Stimulated activated CD8-positive, alpha-beta memory T cell treated with anti-CD3 and anti-CD28 coated beads, Interleukin-2, amount 100 ng/mL, for 48 hours (primary cell): ENCODE measurements around the gene ZEB2.

ENCODE experiments used
- DNase-seq, 2 donors: peaks; one replicate each; pipeline ENCODE4 v3.0.0-alpha.2; 2020; ENCODE audit warnings: low read depth in 2 of 2

ZEB2 gene

GRCh38 chr2:144512891-144513351 is 7.0 kb downstream of the ZEB2 start:
- no peak for DNase-seq

DNA sequence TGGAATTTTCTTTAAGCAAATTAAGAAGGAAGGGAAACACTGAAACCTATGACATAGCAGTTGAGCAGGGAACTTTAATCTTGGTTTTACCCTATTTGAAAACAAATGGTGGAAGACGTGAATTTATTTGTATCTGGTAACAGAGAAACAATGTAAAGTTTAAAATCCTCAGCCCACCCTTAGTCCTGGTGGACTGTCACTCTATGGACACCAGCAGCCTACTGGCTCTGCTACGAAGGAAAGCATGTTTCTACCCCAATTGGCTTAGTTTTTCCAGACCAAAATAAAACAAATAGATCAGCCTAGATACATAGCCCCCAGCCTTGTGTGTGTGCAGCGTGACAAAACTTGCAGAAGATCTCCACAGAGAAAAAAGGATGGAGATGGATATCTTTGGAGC is 7.4 kb downstream of the ZEB2 start:
- no peak for DNase-seq

- no peak for DNase-seq
Observed at GRCh38 chr2:144511937-144512336, 8.0 kb downstream of the ZEB2 start.

DNA sequence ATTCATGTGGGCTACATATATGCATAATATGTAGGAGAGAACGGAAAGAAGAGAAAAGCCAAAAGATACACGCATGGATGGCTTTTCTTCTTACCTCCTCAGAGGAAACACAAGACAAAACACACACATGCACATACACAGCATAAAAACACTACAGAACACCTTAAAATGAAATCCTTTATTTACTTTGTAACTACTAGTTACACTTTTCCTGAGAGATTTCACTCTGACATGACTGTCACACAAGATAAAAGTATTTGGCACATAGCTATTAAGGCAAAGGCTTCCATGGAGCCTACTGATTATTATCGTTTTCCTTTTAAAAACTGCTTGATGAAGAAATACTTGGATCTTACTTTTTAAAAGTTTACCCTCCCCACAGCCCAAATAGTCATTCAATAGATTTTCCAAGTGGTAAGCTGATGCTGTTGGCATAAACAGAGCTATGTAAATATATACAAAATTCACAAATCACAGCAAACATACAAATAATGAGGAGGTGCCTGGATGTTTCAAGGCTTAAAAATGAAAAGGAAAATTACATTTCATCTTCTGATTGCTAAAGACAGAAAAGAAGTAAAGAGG is 8.6 kb downstream of the ZEB2 start:
- DNase-seq = no peak

GRCh38 chr2:144510294-144510991 is 9.5 kb downstream of the ZEB2 start:
- no peak for DNase-seq

GRCh38 chr2:144509879-144510221 is 10.1 kb downstream of the ZEB2 start:
- DNase-seq = no peak

GRCh38 chr2:144509001-144509878 is 10.7 kb downstream of the ZEB2 start:
- DNase-seq = no peak

DNA sequence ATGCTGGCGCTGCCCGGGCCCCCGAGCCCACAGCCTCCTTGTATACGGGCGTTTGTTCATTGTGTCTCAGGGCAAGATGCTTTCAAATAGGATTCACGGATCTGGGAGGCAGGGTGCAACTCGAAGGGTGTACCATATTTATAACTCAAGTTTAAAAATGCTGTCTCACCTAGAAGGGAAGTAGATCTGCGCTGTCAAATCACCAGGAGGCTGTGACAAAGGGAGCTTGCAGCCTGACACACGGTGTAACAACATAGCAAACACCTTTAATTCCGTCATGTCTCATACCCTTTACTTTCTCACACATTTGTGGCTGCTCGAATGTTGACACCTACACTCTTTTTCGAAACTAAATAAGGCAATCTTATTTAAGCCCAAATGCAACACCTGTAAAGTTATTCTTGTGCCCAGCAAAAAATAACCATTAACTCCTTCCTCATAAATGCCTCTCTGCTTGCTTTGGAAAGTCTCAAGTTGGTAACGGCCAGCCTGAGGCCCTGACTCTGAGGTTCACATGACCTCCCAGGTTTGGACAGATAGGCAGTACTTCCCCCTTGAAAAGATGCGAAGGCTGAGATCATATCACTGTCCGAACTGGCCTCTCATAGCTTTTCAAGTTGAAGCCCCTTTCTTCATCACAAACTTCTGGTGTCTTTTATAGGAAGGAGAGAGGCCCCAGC is 11.6 kb downstream of the ZEB2 start:
- no peak for DNase-seq

DNA sequence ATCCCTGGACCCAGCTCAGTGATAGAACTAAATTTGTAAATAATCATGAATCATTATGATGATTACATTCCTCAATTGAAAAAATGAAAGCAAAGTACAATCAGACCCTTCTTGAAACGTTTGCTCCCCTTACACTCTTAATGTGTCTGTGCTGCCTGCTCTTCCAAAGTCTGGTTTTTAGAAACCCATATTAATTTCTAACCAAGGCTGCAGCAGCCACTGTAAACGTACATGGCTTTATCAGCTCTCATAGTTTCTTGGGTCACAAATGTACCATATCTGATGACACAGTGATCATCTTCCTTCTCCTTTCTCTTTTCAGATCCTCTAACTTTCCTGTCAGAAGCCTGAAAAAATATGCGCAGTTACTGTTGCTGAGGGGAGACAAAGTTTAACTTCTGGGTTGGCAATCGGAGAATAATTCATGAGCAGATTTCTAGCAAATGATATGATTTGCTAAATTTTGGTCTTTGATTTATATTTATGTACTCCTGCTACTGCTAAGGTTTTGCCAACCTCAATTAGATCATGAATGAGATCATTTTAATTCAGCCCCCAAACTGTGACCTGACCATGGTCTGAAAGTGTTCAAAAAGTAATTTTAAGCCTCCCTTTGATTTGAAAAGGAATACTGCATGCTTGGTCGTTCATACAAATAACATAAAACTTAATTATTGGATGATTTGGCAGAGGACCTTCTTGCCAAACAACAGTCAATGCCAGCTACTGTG is 12.3 kb downstream of the ZEB2 start:
- no peak for DNase-seq

DNA sequence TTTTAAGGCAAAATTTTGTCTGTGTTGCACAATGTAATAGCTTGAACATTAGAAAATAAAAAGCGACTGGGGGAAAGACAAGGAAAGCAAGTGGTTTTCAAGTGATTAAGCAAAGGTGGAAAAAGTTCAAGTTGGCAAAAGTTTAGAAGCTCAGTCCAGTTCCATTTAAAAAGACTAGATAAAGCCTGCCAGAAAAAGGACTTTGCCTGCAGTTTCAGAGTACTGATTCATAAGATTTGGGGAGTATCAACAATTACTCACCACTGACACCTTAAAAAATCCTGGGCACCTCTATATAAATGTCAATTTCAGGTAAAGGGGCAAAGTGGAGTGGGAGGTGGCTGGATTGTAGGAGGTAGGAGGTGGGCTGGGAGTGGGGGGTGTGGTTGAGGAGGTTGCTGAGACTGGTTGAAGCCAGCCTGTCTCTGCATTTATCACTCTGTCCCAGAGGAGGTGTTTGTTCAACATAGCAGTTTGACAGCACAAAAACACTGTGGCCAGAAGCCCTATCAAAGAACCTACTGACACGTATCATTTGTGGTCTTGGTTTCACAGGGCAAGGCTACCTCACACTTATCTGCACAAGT is 14.6 kb downstream of the ZEB2 start:
- no peak for DNase-seq

DNA sequence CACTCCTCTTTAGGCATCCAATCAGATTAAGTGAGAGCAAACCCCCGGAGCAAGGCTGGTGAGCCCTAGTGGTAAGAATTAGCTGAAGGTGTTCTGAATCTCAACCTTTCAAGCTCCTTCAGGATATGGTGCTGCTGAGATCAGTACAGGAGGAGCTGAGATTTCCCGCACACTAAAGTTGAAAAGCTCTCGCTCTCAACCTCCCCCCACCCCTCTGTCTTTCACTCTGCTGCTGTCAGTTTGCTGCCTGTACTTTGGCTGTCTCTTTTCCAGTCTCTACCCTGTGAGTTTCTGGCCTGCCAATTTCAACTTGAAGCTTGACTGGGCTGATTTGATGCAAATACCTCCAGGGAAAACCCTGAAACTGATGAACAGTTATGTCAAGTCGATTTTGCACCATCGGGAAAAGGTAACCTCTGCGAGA is 15.7 kb downstream of the ZEB2 start:
- DNase-seq = no peak

DNA sequence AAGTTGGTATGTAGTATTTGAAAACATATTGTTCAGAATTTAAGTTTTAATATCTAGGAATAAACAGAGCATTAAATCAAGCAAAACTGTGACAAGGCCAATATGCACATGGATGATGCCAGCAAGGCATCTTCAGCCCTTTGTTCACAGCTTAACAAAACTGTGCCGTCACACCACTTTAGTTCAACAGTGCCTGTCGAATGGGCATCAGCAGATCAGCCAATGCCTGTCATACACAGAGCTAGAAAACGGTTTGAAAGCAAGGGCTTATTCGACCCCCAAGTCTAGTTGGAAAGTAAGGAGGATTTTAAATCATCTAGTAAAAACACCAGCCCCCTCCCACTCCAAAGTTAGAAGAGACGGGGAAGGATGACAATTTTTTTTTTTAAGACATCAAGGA is 16.7 kb downstream of the ZEB2 start:
- DNase-seq = no peak

- no peak for DNase-seq
Observed at GRCh38 chr2:144502369-144502768, 17.6 kb downstream of the ZEB2 start.

GRCh38 chr2:144501627-144502026 is 18.3 kb downstream of the ZEB2 start:
- no peak for DNase-seq

GRCh38 chr2:144501118-144501517 is 18.8 kb downstream of the ZEB2 start:
- no peak for DNase-seq

GRCh38 chr2:144500563-144500962 is 19.4 kb downstream of the ZEB2 start:
- no peak for DNase-seq

GRCh38 chr2:144498277-144498676 is 21.6 kb downstream of the ZEB2 start:
- DNase-seq = no peak

DNA sequence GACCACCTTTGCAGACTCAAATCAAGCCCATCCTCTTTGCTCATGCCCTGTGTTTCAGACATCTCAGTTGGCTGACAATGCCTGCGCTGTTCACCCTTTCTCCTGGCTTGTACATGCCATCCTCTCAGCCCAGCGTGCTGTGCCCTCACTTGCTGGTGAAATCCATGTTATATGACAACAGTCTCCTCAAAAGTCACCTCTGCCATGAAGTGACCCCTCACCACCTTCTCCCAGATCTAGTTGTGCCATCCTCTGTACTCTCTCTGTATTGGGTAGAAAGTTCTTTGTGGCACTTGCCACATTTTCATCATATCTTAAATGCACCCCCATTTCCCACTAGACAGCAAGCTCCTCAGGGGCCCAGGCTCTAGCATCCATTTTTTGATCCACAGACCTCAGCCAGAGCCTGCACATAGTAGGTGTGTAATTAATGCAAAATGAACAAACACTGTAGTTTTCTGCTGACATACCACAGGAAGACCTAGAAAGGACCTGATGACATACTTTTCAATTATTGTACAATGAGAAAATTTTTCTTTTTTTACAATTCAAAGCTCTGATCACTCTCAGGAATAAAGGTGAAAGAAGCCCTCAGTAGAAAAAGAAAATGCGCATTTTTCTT is 22.8 kb downstream of the ZEB2 start:
- DNase-seq = no peak

- no peak for DNase-seq
Observed at GRCh38 chr2:144496092-144496976, 23.6 kb downstream of the ZEB2 start.
